ENCODE data around the gene SLC38A3. TPM values are rescaled to one million over a fixed set of nuclear protein-coding genes. Genes with fewer than 3 reads are reported as not detected.

The SLC38A3 gene
- total and polyA plus RNA-seq, 2 experiments from 2014 or later: 0.28 to 1.3 TPM

DNA sequence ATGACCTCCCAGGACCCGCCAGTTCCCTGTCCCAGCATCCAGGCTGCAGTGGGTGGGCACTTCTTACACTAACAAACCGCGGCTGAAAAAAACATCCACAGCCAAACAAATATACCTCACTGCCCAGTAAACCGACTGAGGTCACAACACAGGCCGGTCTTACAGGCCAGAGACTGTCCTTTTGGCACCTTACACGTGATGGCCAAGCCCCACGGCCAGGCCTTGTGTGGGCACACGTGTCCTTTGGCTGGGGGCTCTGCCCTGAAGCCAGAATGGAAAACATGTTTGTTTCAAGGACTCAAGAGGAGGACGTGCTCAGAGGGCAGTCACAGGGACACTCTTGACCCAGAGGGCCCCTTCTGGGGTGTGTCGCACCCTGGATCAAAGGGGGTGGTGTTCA lies 9.8 kb downstream of the SLC38A3 start:
- H3K27me3 Mint-ChIP-seq (ENCODE audit: insufficient read depth, low read depth, poor library complexity): peaks cover 12% of the 10 kb centered on the region
- no peaks in the 10 kb centered on the region for H3K4me1 ChIP-seq (ENCODE audit: insufficient read depth)
- H3K4me3 ChIP-seq: no peak overlapping the region
- H3K79me2 ChIP-seq (replicated peaks; ENCODE audit: insufficient read depth): no peaks in the 10 kb centered on the region
- H3K27ac ChIP-seq (ENCODE audit: low read depth): no peak overlapping the region
- no peak overlapping the region for H3K27ac Mint-ChIP-seq
- no peaks in the 10 kb centered on the region for H3K27me3 ChIP-seq (ENCODE audit: insufficient read depth)
- no peaks in the 10 kb centered on the region for H4K20me1 ChIP-seq (replicated peaks; ENCODE audit: insufficient read depth)
- no peak overlapping the region for H3K4me2 ChIP-seq
- no peaks in the 10 kb centered on the region for H3K36me3 Mint-ChIP-seq (ENCODE audit: low read depth)
- H3K4me3 Mint-ChIP-seq: no peak overlapping the region
- DNase-seq (ENCODE audit: low spot score) (no peak), ATAC-seq (no peak)
- no peaks in the 10 kb centered on the region for H3K9me3 Mint-ChIP-seq
- no peak overlapping the region for H2AFZ ChIP-seq
- H3F3A ChIP-seq (replicated peaks; ENCODE audit: low read depth): 0 out of 2 replicates have a peak, but pooled peaks cover 2% of the 10 kb centered on the region
- peaks cover 14% of the 10 kb centered on the region for H3K4me1 Mint-ChIP-seq
- no peaks in the 10 kb centered on the region for H3K9me2 ChIP-seq (ENCODE audit: insufficient read depth)
- TF ChIP-seq ETS1 (IDR thresholded peaks at IDR 0.05) (no peak), ZNF114 (CRISPR knock-in tag; IDR thresholded peaks at IDR 0.05) (no peak), NANOG (IDR thresholded peaks at IDR 0.05; ENCODE audit: borderline replicate concordance) (no peak), EZH2phosphoT487 (IDR thresholded peaks at IDR 0.05; ENCODE audit: unreplicated experiment) (no peak), ZNF462 (CRISPR knock-in tag; IDR thresholded peaks at IDR 0.05) (no peak), ZNF331 (CRISPR knock-in tag; IDR thresholded peaks at IDR 0.05; ENCODE audit: low read depth) (no peak), STAT1 (IDR thresholded peaks at IDR 0.05; ENCODE audit: unreplicated experiment) (no peak), CREB1 (CRISPR knock-in tag; IDR thresholded peaks at IDR 0.05; ENCODE audit: low read depth) (no peak), POLR2AphosphoS5 (IDR thresholded peaks at IDR 0.05; ENCODE audit: low read depth) (no peak), EZH2 (IDR thresholded peaks at IDR 0.05; ENCODE audit: low read depth, unreplicated experiment) (no peak)
- TF ChIP-seq, protein P1, sequence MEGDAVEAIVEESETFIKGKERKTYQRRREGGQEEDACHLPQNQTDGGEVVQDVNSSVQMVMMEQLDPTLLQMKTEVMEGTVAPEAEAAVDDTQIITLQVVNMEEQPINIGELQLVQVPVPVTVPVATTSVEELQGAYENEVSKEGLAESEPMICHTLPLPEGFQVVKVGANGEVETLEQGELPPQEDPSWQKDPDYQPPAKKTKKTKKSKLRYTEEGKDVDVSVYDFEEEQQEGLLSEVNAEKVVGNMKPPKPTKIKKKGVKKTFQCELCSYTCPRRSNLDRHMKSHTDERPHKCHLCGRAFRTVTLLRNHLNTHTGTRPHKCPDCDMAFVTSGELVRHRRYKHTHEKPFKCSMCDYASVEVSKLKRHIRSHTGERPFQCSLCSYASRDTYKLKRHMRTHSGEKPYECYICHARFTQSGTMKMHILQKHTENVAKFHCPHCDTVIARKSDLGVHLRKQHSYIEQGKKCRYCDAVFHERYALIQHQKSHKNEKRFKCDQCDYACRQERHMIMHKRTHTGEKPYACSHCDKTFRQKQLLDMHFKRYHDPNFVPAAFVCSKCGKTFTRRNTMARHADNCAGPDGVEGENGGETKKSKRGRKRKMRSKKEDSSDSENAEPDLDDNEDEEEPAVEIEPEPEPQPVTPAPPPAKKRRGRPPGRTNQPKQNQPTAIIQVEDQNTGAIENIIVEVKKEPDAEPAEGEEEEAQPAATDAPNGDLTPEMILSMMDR (conservative IDR thresholded peaks at IDR 0.05; ENCODE audit: low read depth in 2 of 2): no peak
- TF ChIP-seq, protein P2, sequence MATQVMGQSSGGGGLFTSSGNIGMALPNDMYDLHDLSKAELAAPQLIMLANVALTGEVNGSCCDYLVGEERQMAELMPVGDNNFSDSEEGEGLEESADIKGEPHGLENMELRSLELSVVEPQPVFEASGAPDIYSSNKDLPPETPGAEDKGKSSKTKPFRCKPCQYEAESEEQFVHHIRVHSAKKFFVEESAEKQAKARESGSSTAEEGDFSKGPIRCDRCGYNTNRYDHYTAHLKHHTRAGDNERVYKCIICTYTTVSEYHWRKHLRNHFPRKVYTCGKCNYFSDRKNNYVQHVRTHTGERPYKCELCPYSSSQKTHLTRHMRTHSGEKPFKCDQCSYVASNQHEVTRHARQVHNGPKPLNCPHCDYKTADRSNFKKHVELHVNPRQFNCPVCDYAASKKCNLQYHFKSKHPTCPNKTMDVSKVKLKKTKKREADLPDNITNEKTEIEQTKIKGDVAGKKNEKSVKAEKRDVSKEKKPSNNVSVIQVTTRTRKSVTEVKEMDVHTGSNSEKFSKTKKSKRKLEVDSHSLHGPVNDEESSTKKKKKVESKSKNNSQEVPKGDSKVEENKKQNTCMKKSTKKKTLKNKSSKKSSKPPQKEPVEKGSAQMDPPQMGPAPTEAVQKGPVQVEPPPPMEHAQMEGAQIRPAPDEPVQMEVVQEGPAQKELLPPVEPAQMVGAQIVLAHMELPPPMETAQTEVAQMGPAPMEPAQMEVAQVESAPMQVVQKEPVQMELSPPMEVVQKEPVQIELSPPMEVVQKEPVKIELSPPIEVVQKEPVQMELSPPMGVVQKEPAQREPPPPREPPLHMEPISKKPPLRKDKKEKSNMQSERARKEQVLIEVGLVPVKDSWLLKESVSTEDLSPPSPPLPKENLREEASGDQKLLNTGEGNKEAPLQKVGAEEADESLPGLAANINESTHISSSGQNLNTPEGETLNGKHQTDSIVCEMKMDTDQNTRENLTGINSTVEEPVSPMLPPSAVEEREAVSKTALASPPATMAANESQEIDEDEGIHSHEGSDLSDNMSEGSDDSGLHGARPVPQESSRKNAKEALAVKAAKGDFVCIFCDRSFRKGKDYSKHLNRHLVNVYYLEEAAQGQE (IDR thresholded peaks at IDR 0.05; ENCODE audit: unreplicated experiment): no peak
- H3K36me3 ChIP-seq (ENCODE audit: insufficient read depth): no peaks in the 10 kb centered on the region

Data from GM23338 (cell line).